Mesenchymal stem cell (in vitro differentiated cells and primary cell): Measurements from ENCODE around the gene SEMA4F.
A peak's percentile ranks its signal among the peaks of the same experiment; 100 is the strongest.
"Not testable (repeated sequence)": the region's sequence is repeated elsewhere in the genome, so short reads cannot be mapped to it uniquely, and the experiment has no call there.

ENCODE experiments used
- DNase-seq: peaks from one replicate; pipeline ENCODE4 v3.0.0-alpha.2; 2013
- H2AFZ ChIP-seq: one replicate; pipeline ENCODE4 v1.6.1; 2013; ENCODE audit warnings: low read depth, mild to moderate bottlenecking, control low read depth, inconsistent platforms, low read length, moderate library complexity
- H2AK5ac ChIP-seq: 2 replicates; pipeline ENCODE4 v1.6.1; 2013; ENCODE audit warnings: low read length, moderate library complexity, mild to moderate bottlenecking, inconsistent platforms; ENCODE audit not compliant: severe bottlenecking
- H2BK120ac ChIP-seq: one replicate; pipeline ENCODE4 v1.6.1; 2013; ENCODE audit warnings: low read depth, mild to moderate bottlenecking, inconsistent platforms, low read length, moderate library complexity
- H2BK12ac ChIP-seq, 2 experiments: one replicate each; pipeline ENCODE4 v1.6.1; 2013; ENCODE audit warnings: inconsistent platforms in 2 of 2, low read length in 2 of 2, mild to moderate bottlenecking in 2 of 2, moderate library complexity in 2 of 2, control low read depth in 1 of 2
- H2BK15ac ChIP-seq: one replicate; pipeline ENCODE4 v1.6.1; 2013; ENCODE audit warnings: mild to moderate bottlenecking, low read depth, inconsistent platforms; ENCODE audit not compliant: poor library complexity, severe bottlenecking
- H2BK5ac ChIP-seq: 2 replicates; pipeline ENCODE4 v1.6.1; 2013; ENCODE audit warnings: low read depth, mild to moderate bottlenecking, low read length, control low read depth, inconsistent platforms; ENCODE audit not compliant: poor library complexity, severe bottlenecking
- H3K14ac ChIP-seq, 2 experiments: one replicate each; pipeline ENCODE4 v1.6.1; 2013; ENCODE audit warnings: inconsistent platforms in 2 of 2, low read length in 2 of 2, control low read depth in 1 of 2, mild to moderate bottlenecking in 1 of 2, moderate library complexity in 1 of 2
- H3K18ac ChIP-seq, 2 experiments: one replicate each; pipeline ENCODE4 v1.6.1; 2013; ENCODE audit warnings: inconsistent platforms in 2 of 2, low read length in 2 of 2, control low read depth in 1 of 2, low read depth in 1 of 2, mild to moderate bottlenecking in 1 of 2
- H3K23ac ChIP-seq, 2 experiments: one replicate each; pipeline ENCODE4 v1.6.1; 2013; ENCODE audit warnings: inconsistent platforms in 2 of 2, low read length in 2 of 2, mild to moderate bottlenecking in 2 of 2, moderate library complexity in 2 of 2, control low read depth in 1 of 2
- H3K27ac ChIP-seq: 2 replicates; pipeline ENCODE4 v1.5.1; 2013; ENCODE audit warnings: mild to moderate bottlenecking, moderate library complexity, low read length, control low read depth, inconsistent platforms; ENCODE audit not compliant: poor library complexity, severe bottlenecking
- H3K27me3 ChIP-seq, 2 experiments: 2 replicates each; pipeline versions ENCODE4 v1.6.1 to v1.7.0; 2013; ENCODE audit warnings: low read length in 2 of 2, mild to moderate bottlenecking in 2 of 2, moderate library complexity in 2 of 2, control low read depth in 1 of 2, inconsistent platforms in 1 of 2; ENCODE audit not compliant: control insufficient read depth in 1 of 2, insufficient read depth in 1 of 2
- H3K36me3 ChIP-seq, 2 experiments: 2 replicates each; pipeline versions ENCODE4 v1.6.1 to v1.7.0; 2013; ENCODE audit warnings: low read length in 2 of 2, control low read depth in 1 of 2, inconsistent platforms in 1 of 2, low read depth in 1 of 2, mild to moderate bottlenecking in 1 of 2; ENCODE audit not compliant: insufficient read depth in 2 of 2, control insufficient read depth in 1 of 2
- H3K4ac ChIP-seq, 2 experiments: one replicate each; pipeline ENCODE4 v1.6.1; 2013; ENCODE audit warnings: inconsistent platforms in 2 of 2, low read length in 2 of 2, mild to moderate bottlenecking in 2 of 2, moderate library complexity in 2 of 2, control low read depth in 1 of 2, low read depth in 1 of 2
- H3K4me1 ChIP-seq: 2 replicates; pipeline ENCODE4 v1.6.1; 2013; ENCODE audit warnings: low read depth, low read length, control low read depth; ENCODE audit not compliant: control insufficient read depth, insufficient read depth
- H3K4me2 ChIP-seq: 2 replicates; pipeline ENCODE4 v1.6.1; 2013; ENCODE audit warnings: low read length, mild to moderate bottlenecking, inconsistent platforms; ENCODE audit not compliant: poor library complexity, severe bottlenecking
- H3K4me3 ChIP-seq, 2 experiments: 2 replicates each; pipeline versions ENCODE4 v1.5.1 to v1.7.0; 2013; ENCODE audit warnings: low read length in 2 of 2, mild to moderate bottlenecking in 2 of 2, control low read depth in 1 of 2, low read depth in 1 of 2; ENCODE audit not compliant: insufficient read depth in 1 of 2
- H3K79me1 ChIP-seq: replicated peaks from 2 replicates; pipeline ENCODE4 v1.6.1; 2013; ENCODE audit warnings: mild to moderate bottlenecking, control low read depth, low read length, inconsistent platforms; ENCODE audit not compliant: poor library complexity, severe bottlenecking
- H3K9ac ChIP-seq: 2 replicates; pipeline ENCODE4 v1.7.0; 2013; ENCODE audit warnings: mild to moderate bottlenecking, low read length, moderate library complexity
- H3K9me3 ChIP-seq: 2 replicates; pipeline ENCODE4 v1.7.0; 2013; ENCODE audit warnings: mild to moderate bottlenecking, low read length; ENCODE audit not compliant: control insufficient read depth
- H4K8ac ChIP-seq: one replicate; pipeline ENCODE4 v1.6.1; 2013; ENCODE audit warnings: inconsistent platforms, mild to moderate bottlenecking, low read length, moderate library complexity
- H4K91ac ChIP-seq: one replicate; pipeline ENCODE4 v1.6.1; 2013; ENCODE audit warnings: mild to moderate bottlenecking, low read length, inconsistent platforms
- WGBS: methylation state at CpG from one replicate; pipeline ENCODE4 v1.1.7; 2013; ENCODE audit warnings: mixed read lengths; 5-methylcytosine and 5-hydroxymethylcytosine counted together

The SEMA4F gene

GRCh38 chr2:74628538-74629105 is 25.4 kb upstream of the SEMA4F start:
- Histone ChIP-seq H3K36me3 (no peaks in the 10 kb centered on the region), H3K23ac (no peak overlapping the region), H3K79me1 (no peaks in the 10 kb centered on the region), H3K27ac (no peak overlapping the region), H2AFZ (no peak overlapping the region), H2BK15ac (no peak overlapping the region), H3K9ac (no peak overlapping the region), H2BK5ac (no peak overlapping the region), H3K4me3 (no peak overlapping the region), H4K8ac (no peak overlapping the region), H3K9me3 (no peaks in the 10 kb centered on the region), H3K4me2 (no peak overlapping the region), H3K14ac (no peak overlapping the region), H3K18ac (no peak overlapping the region), H2BK120ac (no peak overlapping the region), H3K27me3 (no peaks in the 10 kb centered on the region), H2BK12ac (no peak overlapping the region), H4K91ac (no peak overlapping the region), H3K4me1 (no peaks in the 10 kb centered on the region), H3K4ac (no peak overlapping the region), H2AK5ac (no peak overlapping the region)
- DNase-seq, result no peak
- WGBS, result 100% methylated on average over 2 of the region's 3 CpGs

GRCh38 chr2:74630454-74630853 is 23.6 kb upstream of the SEMA4F start:
- WGBS, result 90% methylated on average over 2 of the region's 3 CpGs
- not testable (repeated sequence) for H2BK5ac ChIP-seq, H2BK15ac ChIP-seq, H3K9me3 ChIP-seq, H4K91ac ChIP-seq, H3K18ac ChIP-seq, H3K4me2 ChIP-seq, H3K4me3 ChIP-seq, H3K36me3 ChIP-seq, H2AK5ac ChIP-seq, H2BK120ac ChIP-seq, H3K23ac ChIP-seq, H3K9ac ChIP-seq, H3K14ac ChIP-seq, H4K8ac ChIP-seq, H3K27ac ChIP-seq, H3K4ac ChIP-seq, H2AFZ ChIP-seq, H2BK12ac ChIP-seq, H3K4me1 ChIP-seq, H3K79me1 ChIP-seq, H3K27me3 ChIP-seq, DNase-seq

DNA sequence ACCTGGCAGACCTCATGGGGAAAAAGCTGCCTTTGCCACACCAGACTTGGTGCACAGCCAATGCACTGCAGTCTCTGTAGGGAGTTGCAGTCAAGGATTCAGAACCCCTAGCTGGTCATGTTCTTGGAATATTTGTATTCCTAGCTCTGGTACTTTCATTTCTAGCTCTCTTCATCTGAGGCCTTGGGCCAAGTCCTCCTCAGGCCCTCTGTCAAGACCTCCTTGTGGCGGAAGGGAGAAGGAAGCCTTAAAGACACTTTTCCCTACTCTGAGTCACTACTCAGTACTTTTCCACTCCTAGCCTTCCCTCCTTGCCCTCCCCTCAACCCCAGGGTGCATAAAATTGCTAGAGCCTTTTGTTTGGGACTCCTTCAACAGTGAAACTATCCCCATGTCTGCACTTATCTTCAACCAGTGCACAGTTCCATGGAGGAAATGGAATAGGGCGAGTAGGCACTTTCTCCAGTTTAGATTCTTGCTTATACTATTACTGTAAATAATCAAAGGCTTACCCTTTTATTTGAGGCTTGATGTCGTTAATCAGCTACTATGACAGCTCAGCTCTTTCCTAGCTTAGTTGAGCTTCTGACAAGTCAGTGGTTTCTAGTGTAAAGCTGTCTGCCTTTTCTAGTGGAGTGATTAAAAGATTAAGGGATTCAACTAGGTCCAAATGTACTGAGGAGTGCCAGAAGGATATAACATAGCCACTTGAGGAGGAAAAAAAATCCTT is 21.7 kb upstream of the SEMA4F start:
- H2AK5ac ChIP-seq, result no peak overlapping the region
- no peak overlapping the region for H3K4ac ChIP-seq
- no peaks in the 10 kb centered on the region for H3K79me1 ChIP-seq
- no peak overlapping the region for H3K27ac ChIP-seq
- H3K4me2 ChIP-seq, result no peak overlapping the region
- no peaks in the 10 kb centered on the region for H3K4me1 ChIP-seq
- no peaks in the 10 kb centered on the region for H3K9me3 ChIP-seq
- no peak overlapping the region for H3K14ac ChIP-seq
- no peak overlapping the region for H2BK15ac ChIP-seq
- no peak overlapping the region for H3K23ac ChIP-seq
- WGBS, result 71% methylated on average over 2 of the region's 3 CpGs
- H3K27me3 ChIP-seq, result no peaks in the 10 kb centered on the region
- H3K18ac ChIP-seq, result no peak overlapping the region
- H4K8ac ChIP-seq, result no peak overlapping the region
- H2BK120ac ChIP-seq, result no peak overlapping the region
- peak overlapping the region; percentile 25 for H3K9ac ChIP-seq
- H4K91ac ChIP-seq, result no peak overlapping the region
- H2BK5ac ChIP-seq, result no peak overlapping the region
- H3K36me3 ChIP-seq, result no peaks in the 10 kb centered on the region
- H3K4me3 ChIP-seq, result peak overlapping the region in 1 of 2 experiments; percentile 10
- DNase-seq, result peak; percentile 77
- H2BK12ac ChIP-seq, result no peak overlapping the region
- H2AFZ ChIP-seq, result no peak overlapping the region

DNA sequence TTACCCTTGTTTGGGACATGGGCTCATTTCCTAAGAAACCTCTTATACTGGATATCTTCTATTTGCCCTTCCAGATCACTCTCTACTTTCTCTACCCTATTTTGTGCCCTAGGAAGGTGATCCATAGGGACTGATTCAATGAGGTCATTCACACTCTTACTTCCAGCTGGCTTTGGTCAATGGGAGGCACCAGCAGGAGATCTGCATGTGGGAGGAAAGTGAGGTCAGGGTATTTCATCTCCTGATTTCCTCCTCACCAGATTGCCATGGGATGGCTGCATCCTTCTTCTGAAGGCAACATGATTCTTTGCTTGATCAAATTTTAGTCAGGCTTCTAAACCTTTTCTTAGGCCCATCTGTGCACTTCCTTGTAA is 21.1 kb upstream of the SEMA4F start:
- Histone ChIP-seq H3K4me3 (no peak overlapping the region), H2AFZ (no peak overlapping the region), H4K91ac (no peak overlapping the region), H3K4me1 (no peaks in the 10 kb centered on the region), H3K14ac (no peak overlapping the region), H4K8ac (peak overlapping the region; percentile 7), H2BK5ac (no peak overlapping the region), H3K4ac (no peak overlapping the region), H3K4me2 (no peak overlapping the region), H3K27me3 (peaks cover 0 to 3% of the 10 kb centered on the region in 2 experiments), H3K9ac (peak overlapping the region; percentile 25), H3K18ac (no peak overlapping the region), H3K79me1 (no peaks in the 10 kb centered on the region), H2AK5ac (no peak overlapping the region), H2BK15ac (no peak overlapping the region), H3K36me3 (no peaks in the 10 kb centered on the region), H3K27ac (no peak overlapping the region), H2BK120ac (no peak overlapping the region), H3K9me3 (no peaks in the 10 kb centered on the region), H2BK12ac (no peak overlapping the region), H3K23ac (no peak overlapping the region)
- no peak for DNase-seq
